Hypothalamus (tissue), 51 donors: Measurements from ENCODE around the gene ADISSP.

Experiments
- DNase-seq, 51 donors: peaks; one replicate each; lab custom pipeline; 2025; lab: John Stamatoyannopoulos, UW

The ADISSP gene

DNA sequence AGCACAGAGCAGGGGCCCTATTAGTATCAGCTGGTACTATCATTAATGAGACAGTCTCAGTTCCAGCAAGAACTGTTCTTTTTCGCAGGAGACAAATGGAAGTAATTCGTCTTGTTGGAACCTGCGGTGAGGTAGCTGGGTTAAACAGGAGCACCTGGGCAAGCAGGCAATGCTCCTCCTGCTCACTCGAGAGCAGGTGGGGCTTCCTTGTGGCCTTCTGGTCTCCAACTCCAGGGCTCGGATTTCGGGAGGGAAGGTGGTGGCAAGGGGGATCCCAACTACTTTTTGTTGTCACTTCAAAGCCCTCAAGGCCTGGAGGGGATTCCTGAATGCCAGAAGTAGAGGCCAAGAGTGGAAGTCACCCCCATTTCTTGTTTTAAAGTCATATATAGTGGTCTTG, 15.0 kb upstream of the ADISSP start:
- DNase-seq, result no peak

DNA sequence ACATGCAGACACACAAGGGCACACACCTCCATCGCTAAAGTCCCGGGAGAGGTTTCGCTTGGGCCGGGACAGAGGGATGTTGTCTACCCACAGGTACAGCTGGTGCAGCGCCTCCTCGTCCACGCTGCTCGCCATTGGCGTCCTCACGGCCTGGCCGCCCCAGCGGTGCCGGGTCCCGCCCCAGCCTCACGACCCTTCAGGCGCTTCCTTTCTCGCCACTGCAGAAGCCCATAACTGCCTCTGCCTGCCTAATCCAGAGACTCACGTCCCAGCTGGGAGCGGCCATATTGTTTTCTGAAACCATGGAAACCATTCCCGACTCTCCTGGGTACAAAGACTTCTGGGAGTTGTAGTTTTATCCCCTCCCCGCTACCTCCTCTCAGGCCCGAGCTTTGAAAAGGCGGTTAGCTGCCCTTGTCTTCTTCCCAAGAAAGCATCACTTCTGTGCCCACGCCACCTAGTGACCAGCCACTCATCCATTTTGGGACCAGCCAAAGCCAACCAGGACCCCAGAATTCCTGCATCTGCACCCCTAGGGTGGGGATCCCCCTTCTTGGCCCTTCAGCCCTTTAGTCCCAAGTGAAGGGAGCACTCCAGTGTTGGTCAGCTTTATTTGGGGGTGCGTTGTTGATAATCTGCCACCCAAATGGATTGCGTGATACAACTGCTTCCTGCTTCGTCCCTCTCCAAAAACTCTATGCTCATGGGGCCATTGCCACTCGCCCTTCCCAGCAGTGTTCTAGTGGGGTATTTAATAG, 13.8 kb upstream of the ADISSP start, which contains the start of gene SPEF1:
Gene SPEF1 (minus strand): TSS at position 296 of the 758 bp plus-strand sequence. CDS start 161 bp downstream, at position 135.
- DNase-seq, result peak in 48 of 51 donors; percentile 21 to 89 (median 67)

DNA sequence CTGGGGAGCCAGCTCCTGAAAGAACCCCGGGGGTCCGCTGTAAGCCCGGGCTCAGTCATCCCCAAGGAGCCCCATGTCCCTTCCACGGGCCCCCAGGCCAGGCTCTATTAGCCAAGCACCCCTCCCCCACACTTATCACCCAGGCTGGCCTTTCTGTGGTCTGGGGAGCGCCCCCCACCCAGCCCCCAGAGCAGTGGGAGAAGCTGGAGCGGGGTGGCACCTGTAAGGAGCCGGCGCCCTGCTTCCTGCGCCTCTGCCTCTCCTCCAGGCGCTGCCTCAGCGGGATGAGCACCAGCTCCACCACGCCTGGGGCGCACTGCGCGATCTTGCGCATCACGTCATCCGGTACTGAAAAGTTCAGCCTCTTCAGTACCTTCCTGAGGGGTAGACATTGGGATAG, 11.4 kb upstream of the ADISSP start:
- DNase-seq, result no peak

DNA sequence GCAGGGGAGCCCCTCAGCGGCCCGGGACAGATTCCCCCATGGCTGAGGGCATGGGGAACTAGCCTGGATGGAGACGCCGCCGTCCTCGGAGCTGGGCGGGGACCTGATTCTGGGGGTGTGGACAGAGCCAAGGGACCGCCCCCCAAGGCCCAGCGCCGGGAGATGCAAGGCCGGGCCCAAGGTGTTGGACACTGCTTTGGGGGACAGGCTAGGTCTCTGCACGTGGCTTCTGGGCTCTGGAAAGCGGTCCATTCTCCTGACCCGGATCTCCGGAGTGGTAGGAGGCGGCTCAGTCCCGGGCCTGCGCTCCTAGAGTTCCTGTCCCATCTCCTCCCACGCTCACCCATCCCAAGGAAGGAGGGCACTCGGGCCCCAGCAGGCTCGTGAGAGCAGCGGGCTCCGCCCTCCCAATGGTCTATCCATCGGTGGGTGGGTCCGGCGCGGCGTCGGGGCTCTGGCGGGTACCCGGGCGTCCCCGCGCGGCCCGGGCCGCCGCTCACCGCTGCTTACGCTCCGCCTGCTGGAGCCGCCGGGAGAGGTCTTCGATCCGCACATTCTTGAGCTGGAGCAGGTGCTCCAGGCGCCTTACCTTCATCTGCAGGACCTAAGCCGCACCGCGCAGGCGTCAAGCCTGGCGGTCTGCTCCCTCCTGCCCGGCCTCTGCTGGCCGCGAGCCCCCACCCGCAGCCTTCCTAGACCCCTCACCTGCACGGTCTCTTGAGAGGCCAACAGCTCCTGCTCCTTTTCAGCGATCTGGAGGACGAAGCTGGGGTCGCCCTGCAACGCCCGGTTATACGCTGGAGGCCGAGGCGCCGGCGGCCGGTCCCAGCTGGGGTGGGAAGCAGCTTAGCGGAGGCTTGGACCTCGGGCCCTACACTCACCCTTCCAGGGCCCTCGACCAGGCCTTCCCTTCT, 10.4 kb upstream of the ADISSP start:
- DNase-seq, result peak in 7 of 51 donors; percentile 9 to 34 (median 21)

DNA sequence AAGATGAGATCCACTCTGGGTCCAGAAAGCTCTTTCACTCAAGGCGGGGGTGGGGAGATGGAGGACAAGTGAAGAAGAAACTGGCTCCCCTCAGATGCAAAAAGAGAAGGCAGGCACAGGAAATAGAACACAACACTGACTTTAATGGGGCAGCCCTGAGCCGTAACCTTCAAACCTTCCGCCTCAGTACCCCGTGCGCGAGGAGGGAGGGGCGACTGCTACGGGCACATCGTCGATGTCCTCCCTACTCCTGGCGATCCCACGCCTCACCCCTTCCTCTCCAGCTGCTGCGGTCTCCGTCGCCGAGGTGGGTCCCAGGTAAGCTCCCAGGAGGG, 9.8 kb upstream of the ADISSP start:
- DNase-seq, result no peak

DNA sequence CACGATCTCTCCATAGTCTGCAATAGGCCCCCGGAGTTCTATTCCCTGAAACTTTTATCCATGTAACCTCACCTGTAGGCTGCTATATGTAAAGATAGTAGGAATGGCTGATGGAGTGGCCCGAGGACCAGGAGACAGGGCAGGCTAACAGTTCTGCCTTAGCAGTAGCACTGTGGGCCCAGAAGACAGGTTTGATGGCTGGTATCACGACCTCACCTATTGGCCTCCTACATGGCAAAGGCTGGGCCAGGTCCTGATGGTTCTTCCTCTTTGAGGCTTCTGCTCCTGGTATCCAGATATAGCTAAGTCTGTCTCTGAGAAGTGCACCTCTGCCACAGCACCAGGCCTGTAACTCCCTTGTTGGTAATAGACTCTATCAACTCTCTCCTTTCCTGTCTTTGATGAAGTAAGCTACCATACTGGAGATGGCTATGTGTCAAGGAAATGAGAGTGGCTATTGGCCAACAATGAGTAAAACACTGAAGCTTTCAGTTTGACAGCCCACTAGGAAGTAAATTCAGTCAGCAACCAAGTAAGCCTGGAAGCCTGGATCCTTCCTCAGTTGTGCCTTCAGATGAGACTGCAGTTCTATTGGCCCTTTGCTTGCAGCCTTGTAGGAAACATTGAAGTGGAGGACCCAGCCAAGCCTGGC, 8.0 kb upstream of the ADISSP start:
- DNase-seq, result no peak

DNA sequence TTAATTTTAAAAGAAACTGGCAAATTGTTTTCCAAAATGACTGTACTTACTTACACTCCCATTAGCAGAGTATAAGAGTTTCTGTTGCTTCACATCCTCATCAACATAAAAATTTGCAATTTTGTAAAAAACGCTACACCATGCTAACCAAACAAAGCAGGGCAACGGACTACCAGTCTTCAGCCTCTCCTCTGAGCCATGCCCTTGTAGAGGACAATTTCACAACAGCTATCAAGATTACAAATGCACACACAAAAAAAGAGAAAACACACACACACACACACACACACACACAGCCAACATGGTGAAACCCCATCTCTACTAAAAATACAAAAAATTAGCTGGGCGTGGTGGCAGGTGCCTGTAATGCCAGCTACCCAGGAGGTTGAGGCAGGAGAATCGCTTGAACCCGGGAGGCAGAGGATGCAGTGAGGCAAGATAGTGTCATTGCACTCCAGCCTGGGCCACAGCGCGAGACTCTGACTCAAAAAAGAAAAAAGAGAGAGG, 4.1 kb upstream of the ADISSP start:
- no peak for DNase-seq

DNA sequence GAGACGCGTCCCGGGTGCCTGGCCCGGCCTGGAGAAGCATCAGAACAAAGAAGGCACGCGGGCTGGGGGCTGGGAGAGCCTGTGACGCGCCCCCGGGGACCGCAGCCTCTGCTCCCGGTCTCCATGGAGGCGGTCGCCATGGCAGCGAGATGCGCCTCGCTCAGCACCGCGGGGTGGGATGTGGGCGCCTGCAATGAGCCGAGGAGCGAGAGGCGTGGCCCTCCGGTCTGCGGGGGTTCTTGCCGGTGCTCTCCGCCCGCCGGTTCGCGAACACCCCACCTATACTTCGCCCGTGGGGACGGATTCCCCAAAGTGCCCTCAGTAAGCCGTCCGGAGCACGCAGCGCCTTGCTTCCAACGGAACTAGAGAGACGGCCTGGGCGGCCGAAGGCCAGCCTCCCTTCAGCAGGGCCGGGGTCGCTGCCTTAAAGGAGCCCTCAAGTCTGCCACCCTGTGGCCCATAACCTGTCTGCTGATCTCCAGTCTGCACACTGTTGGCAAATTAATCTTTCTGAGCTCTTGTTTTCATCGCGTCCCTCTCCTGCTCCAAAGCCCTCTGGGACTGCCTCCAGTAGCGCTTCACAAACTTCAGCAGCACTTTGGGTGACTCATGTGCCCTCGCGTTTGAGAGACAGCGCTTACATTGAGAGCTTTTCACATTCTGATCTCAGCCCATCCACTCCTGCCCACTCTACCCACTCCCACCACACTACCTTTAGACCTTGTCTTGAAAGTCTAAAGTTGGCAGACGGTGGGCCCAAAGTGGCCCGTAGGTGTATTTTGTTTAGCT, 983 bp upstream of the ADISSP start:
- DNase-seq, result peak in 47 of 51 donors; percentile 24 to 90 (median 69)

DNA sequence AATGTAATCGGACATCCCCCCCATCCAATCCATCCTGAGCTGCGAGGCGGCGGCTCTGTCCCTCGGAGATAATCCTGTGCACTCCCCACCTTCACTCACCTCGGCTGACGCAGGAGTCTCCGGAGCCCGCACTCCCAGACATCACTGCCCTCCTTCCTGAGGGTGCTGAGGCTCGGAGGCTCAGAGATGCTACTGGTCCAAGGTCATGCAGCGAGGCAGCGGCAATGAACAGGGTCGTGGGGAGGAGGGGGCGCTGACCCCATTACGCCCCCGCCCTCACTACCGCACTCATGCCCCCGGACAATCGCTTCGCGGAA, 485 bp downstream of the ADISSP start:
- peak in 1 of 51 donors; percentile 21 for DNase-seq

DNA sequence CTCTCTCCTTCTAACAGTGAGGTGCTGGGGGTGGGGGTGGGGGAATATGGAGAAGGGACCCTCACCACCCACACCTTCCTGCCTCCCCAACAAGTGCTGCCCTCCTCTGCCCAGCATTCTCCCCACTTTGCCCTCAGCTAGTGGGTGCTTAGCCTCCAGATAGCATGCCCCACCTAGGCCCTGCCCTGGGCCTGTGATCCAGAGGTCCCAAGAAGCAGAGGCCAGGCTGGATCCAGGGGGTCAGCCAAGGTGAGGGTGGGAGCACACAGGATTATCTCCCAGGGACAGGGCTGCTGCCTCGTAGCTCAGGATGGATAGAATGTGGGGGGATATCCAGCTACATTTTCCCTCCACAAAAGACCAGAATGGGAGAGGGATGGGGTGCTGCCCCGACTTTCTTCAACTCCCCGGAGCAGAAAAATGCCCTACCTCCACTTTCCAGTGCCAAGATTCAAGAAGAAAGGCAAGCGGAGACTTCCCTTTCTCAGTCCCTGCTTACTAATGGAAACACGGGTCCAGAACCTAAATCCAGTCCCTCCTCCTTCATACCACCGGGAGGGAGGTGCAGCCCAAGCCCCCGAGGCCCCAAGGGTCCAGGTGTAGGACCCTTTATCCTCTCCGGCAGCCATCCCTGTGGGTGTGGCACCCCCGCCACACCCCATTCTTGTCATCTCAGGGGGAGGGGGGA, 987 bp downstream of the ADISSP start:
- DNase-seq, result no peak

DNA sequence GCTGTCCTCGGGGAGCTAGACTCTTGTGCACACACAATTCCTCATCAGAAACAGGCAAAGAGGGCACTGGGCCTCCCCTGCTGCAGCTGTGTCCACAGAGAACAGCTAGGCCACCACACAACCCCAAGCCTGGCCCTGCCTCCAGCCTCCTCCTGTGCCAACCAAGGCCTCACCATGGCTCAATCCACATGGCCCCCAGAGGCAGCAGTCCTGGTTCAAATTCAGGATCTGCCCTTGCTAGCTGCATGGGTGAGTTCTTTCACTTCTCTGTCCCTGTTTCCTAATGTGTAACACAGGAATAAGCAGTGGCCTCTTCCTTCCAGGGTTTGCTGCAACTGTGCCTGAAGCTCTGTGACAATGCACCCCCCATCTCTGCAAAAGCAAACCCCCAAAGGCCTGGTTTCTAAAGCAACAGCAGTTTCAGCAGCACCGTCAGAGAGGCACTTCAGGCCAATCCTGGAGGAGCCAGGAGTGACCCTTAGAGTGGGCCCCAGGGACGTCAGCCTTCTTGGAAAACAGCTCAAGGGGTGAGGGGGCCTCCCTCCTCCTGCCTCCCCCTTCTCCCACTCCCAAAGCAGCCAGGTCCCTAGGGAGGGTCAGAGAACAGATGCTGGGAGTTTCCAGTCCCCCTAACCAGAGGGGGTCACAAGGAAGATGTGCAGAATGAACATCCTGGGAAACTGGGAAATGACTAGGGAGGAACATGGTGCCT, 2.2 kb downstream of the ADISSP start:
- DNase-seq, result no peak

DNA sequence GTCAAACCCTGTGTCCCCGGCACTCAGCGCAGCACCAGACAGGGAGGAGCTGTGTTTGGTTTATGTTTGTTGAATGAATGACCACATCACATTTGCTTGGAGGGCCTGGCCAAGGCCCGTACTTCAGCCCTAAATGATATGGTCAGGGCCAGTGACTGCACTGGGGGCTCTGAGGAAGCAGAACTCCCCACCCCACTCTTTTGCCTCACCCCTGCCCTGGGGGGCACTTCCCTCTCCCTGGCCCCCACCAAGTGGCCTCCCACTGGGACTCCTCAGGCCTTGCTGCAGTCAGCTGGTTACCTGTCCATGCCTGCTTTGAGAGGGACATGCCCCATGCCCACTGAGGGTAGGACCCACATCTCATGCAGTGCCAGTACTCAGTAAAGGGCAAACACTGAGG, 2.9 kb downstream of the ADISSP start:
- no peak for DNase-seq

DNA sequence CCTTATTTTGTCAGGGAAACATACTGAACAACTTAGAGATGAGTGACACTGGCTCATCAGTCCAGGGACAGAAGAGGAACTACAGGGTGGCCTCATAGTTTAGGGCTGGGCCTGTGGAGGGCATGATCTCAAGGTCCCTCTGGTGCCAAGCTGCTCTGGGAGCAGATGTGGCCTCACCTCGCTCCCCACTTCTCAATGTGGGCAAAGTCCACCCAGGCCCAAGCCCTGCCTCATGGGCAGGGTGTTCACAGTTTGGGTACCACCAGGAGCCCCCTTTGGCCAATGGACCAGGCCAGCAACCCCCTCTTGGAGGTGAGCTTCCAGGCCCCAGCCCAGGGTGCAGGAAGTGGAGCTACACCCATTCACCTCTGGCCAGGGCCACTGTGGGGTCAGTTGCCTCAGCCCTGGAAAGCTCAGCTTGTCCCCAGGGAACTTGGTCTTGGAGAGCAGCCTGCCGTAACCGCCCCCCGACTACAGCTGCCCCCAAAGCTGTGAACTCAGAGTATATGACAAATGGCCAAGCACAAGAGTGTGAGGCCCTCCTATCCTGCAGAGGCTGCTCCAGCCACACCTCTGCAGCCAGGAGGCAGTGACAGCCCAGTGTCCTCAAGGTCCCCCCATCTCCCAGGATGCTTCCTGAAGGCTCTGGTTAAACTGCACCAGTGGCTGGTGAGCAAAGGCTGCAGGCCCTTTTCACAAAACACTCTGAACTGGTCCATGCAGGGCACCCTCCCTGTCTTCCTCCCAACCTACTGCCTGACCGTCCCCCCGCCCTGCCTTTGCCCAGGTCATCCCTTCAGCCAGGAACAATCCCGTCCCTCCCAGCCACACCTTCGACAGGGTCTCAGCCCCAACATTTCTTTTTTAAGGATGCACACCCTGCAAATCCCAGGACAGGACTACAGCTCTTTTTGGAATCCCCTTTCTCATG, 3.6 kb downstream of the ADISSP start:
- DNase-seq, result no peak

DNA sequence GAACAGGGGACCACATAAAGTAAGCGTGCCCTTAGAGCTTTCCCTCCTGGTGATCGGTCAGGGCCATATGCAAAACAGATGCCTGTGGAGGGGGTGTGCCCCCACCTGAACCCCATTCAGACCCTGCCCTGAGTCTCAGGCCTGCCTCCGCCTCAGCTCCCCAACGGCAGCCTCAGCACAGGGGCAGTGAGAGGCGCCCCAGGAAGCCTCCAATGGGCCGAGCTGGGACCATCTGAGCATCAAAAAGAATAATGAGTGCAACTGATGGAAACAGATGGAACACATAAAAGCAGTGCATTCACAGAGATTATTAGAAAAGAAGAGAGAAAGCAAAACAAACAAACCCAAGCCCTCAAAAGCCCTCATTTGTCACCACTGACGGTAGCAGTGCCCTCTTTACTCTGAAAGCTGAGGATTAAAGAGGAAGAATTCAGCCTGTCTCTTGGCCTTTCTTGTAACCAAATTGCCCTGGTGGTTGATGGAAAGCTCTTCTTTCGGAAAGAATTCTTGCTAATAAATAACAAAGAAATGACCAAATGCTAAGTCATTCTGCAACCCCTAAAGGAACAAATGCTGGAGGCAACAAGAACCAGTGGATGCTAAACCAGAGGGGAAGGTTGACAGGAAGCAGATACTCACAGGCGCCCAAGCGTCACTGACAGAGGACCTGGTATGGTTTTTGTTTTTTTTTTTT, 6.8 kb downstream of the ADISSP start:
- DNase-seq, result no peak

DNA sequence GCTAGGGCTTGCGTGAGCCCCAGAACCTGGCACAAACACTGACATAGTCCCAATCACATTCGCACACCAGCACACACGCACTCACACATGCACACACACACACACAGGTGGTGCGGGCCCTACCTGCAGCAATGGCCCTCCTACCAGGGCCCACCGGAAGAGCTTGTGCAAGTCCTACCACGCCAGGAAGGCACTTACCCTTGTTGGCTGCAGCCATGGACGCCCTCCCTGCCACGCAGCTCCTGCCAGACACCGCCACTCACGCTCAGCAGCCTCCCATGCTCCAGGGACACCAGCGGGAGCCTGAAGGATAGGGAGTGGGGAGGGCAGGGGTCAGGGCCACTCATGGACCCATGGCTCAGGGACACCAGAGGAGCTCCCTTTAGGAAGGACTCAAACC, 7.7 kb downstream of the ADISSP start:
- no peak for DNase-seq

DNA sequence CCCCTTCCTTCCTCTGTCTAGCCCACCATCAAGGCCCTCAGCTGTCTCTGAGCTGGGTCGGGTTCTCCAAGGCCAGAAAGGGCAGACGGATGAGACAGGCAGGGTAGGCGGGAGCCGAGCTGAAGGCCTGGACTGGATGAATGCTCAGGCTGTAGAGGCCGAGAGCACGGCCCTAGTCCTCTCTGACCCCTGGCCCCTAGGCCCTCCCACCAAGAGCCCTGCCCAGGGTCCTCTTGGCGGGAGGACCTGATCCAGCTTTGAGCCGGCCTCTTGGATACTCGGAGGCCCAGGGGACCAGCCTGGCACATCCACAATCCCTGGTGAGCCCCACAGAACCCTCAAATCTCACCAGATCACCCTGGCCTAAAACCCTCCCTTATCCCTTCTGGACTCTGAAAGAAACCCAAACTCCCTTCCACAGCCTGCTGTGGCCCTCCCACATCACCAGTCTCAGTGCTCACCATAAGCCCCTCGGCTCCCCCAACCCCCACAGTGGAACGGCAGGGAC, 8.2 kb downstream of the ADISSP start:
- no peak for DNase-seq

DNA sequence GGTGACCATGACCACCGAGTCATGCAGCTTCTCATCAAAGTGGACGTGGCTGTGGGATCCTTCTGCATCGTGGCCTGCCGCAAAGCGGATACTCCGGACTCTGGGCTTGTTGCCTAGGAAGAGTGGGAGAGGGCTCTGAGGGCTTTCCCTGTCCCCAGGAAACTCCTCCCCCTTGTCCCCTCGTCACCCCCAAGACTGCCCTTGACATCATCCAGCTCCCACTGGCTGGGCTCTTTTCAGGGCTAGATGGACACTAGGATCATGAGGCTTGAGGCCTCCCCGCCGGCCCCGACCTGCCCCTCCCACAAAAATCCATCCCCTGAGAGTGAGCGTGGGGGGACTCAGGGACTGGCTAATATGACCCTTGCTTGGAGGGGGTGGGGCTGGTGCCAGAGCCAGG, 9.0 kb downstream of the ADISSP start:
- DNase-seq, result no peak
